Spleen (tissue), 11 donors: ENCODE results near the gene SDC1. TPM values are rescaled to one million over a fixed set of nuclear protein-coding genes. Genes with fewer than 3 reads are reported as not detected.

ENCODE experiments used
- DNase-seq: peaks from one replicate; pipeline ENCODE4 v3.0.0-alpha.2; 2020
- H3K27ac ChIP-seq, 8 donors: fragments of 200-600 bp; sonication (generic) in 7 of 8; 1 replicate in 4 of 8; 2 replicates in 4 of 8; pipeline versions ENCODE4 v1.5.0 to v1.8.0; 2016 to 2021; ENCODE audit warnings: inconsistent platforms in 4 of 8, mild to moderate bottlenecking in 4 of 8, moderate library complexity in 1 of 8
- H3K27me3 ChIP-seq, 7 donors: fragments of 200-600 bp; sonication (generic) in 6 of 7; replicated peaks in 1 of 7; 1 replicate in 4 of 7; 2 replicates in 3 of 7; pipeline versions ENCODE4 v1.5.0 to v1.8.0; 2016 to 2021; ENCODE audit warnings: inconsistent platforms in 3 of 7, mild to moderate bottlenecking in 1 of 7
- H3K36me3 ChIP-seq, 6 donors: fragments of 200-600 bp; sonication (generic) in 5 of 6; 1 replicate in 4 of 6; 2 replicates in 2 of 6; pipeline versions ENCODE4 v1.5.0 to v1.8.0; 2016 to 2021; ENCODE audit warnings: inconsistent platforms in 2 of 6
- H3K4me1 ChIP-seq, 6 donors: fragments of 200-600 bp; sonication (generic) in 5 of 6; 1 replicate in 3 of 6; 2 replicates in 3 of 6; pipeline versions ENCODE4 v1.5.0 to v1.8.0; 2016 to 2021; ENCODE audit warnings: inconsistent platforms in 3 of 6
- H3K4me3 ChIP-seq, 8 donors: fragments of 200-600 bp; sonication (generic) in 7 of 8; 1 replicate in 4 of 8; 2 replicates in 4 of 8; pipeline versions ENCODE4 v1.5.0 to v1.8.0; 2016 to 2021; ENCODE audit warnings: inconsistent platforms in 4 of 8, mild to moderate bottlenecking in 4 of 8, moderate library complexity in 2 of 8
- H3K9me3 ChIP-seq, 8 donors: fragments of 200-600 bp; sonication (generic) in 7 of 8; 1 replicate in 4 of 8; 2 replicates in 4 of 8; pipeline versions ENCODE4 v1.5.0 to v1.8.0; 2016 to 2021; ENCODE audit warnings: inconsistent platforms in 4 of 8
- POLR2A ChIP-seq, 3 donors: fragments of 450-650 bp; IDR thresholded peaks; one replicate each; pipeline ENCODE4 v1.5.1; 2017; ENCODE audit warnings: antibody characterized with exemption in 3 of 3, mild to moderate bottlenecking in 1 of 3
- POLR2AphosphoS5 ChIP-seq, 3 donors: sonication (generic); formaldehyde crosslinking; IDR thresholded peaks; one replicate each; pipeline ENCODE4 v1.5.1; 2017; ENCODE audit warnings: antibody characterized with exemption in 3 of 3
- WGBS, 5 donors: extraction: QIAGEN DNeasy Blood & Tissue Kit in 3 of 5; methylation state at CpG; one replicate each; pipeline versions ENCODE4 v1.1.5 to v1.1.7; 2013 to 2018; 5-methylcytosine and 5-hydroxymethylcytosine counted together
- intact Hi-C: fragments of 100-400 bp; cut with DNase I; formaldehyde crosslinking; loops from one replicate; pipeline ENCODE4 v1.15.0; 2023; ENCODE audit warnings: low total_unique reads
- polyA plus RNA-seq, 3 donors: library from polyadenylated mRNA; stranded (reverse); fragments of 200-250 nt; gene quantifications; one replicate each; pipeline ENCODE4 v1.2.1, GENCODE V29; 2013
- total RNA-seq, 7 donors: library from RNA; depleted of rRNA in 3 of 7; stranded (reverse); fragments of >200 nt in 3 of 7; fragmentation: NEBNext Ultra II Directional in 4 of 7; extraction: Animal tissue kit (Norgen Biotek cat#: 25700) in 4 of 7; gene quantifications; one replicate each; pipeline versions ENCODE4 v1.1.0 to v1.2.1, GENCODE V29; 2016 to 2021
- TF ChIP-seq, protein P1 (sequence below), 11 experiments: fragments of 200-600 bp in 7 of 11; fragments of 450-650 bp in 4 of 11; sonication (generic) in 4 of 11; IDR thresholded peaks in 8 of 11; conservative IDR thresholded peaks in 3 of 11; 1 replicate in 7 of 11; 2 replicates in 4 of 11; pipeline versions ENCODE4 v1.4.0 to v1.8.0; 2016 to 2021; ENCODE audit warnings: antibody characterized with exemption in 11 of 11, inconsistent platforms in 4 of 11, mild to moderate bottlenecking in 1 of 11
- donor health status: healthy with polysubstance abuse.
- donor health status: DM: no; HTN: no; CAD: no; lungs with moderate emphysema.
- donor health status: DM: no; HTN: no; CAD: no.
- donor health status: Bipolar disorder and iron deficiency.
- donor health status: healthy.
- donor health status: DM: no; HTN: no; CAD: no.
- donor health status: DM: yes; HTN: yes; CAD: no.

SDC1 gene
- total and polyA plus RNA-seq, 10 donors: 0.54 to 43.8 (median 15.3) TPM

DNA sequence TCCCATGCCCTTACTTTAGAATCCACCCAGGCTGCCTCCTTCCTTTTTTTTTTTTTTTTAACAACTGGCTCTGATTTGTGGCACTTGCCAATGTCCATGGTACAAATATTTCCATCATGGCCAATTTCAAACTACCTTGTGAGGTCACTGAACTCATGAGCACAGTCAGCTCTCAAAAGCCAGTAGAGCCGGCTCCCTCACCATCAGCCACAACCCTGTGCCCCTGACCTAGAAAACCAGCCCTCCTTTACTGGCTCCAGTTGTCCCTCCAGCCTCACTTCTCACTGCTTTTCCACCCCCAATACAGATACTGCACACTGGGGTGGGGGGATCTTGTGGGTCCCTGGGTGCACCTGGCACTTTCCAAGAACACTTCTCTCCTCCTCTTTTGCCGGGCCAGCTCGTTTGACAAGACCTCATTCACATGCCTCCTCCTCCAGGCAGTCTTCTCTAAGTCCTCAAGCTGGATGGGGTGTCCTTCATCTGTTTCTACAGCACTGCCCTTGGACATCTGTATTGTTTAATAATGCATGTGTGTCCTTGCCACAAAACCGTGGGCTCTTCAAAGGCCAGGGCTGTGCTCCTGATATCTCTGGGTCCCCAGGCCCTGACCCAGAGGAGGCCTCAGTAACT lies 35.5 kb downstream of the SDC1 start:
- H3K9me3 ChIP-seq: no peaks in the 10 kb centered on the region
- no peak for DNase-seq
- H3K27me3 ChIP-seq: no peaks in the 10 kb centered on the region
- no peak overlapping the region for H3K4me3 ChIP-seq
- intact Hi-C loops: no loop called here
- H3K27ac ChIP-seq: no peak overlapping the region
- TF ChIP-seq, protein P1, sequence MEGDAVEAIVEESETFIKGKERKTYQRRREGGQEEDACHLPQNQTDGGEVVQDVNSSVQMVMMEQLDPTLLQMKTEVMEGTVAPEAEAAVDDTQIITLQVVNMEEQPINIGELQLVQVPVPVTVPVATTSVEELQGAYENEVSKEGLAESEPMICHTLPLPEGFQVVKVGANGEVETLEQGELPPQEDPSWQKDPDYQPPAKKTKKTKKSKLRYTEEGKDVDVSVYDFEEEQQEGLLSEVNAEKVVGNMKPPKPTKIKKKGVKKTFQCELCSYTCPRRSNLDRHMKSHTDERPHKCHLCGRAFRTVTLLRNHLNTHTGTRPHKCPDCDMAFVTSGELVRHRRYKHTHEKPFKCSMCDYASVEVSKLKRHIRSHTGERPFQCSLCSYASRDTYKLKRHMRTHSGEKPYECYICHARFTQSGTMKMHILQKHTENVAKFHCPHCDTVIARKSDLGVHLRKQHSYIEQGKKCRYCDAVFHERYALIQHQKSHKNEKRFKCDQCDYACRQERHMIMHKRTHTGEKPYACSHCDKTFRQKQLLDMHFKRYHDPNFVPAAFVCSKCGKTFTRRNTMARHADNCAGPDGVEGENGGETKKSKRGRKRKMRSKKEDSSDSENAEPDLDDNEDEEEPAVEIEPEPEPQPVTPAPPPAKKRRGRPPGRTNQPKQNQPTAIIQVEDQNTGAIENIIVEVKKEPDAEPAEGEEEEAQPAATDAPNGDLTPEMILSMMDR (IDR thresholded peaks at IDR 0.05 in 8 of 11, conservative IDR thresholded peaks at IDR 0.05 in 3 of 11): no peak
- no peak for TF ChIP-seq POLR2A (IDR thresholded peaks at IDR 0.05)
- no peak for TF ChIP-seq POLR2AphosphoS5 (IDR thresholded peaks at IDR 0.05)
- no peaks in the 10 kb centered on the region for H3K36me3 ChIP-seq
- H3K4me1 ChIP-seq: peaks cover 0 to 16% (median 6%) of the 10 kb centered on the region in 6 donors
- WGBS, 5 donors: 74 to 92% (median 78%) methylated on average over 4 of the region's 4 CpGs

DNA sequence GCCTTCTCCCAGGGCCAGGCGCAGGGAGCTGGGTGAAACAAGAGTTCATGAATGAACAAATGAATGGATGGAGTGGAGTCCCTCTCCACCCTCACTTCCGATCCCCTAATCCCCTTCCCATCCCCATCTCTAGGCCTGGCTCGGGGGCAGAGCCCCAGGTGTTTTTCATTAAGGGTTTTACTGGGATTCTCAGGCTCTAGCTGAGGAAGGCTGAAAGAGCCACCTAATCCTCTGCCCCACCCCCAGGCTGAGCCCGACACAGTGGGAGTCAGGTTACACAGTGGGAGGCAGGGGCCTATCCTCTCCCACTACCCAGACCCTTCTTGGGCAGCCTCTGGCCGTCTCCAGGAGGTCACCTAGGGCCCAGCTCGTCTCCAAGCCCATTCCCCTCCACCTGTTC lies 36.1 kb downstream of the SDC1 start:
- DNase-seq: no peak
- H3K4me3 ChIP-seq: no peak overlapping the region
- WGBS, 5 donors: 69 to 87% (median 82%) methylated on average over 6 of the region's 6 CpGs
- no peak overlapping the region for H3K27ac ChIP-seq
- intact Hi-C loops: no loop called here
- H3K36me3 ChIP-seq: no peaks in the 10 kb centered on the region
- H3K4me1 ChIP-seq: peaks cover 0 to 16% (median 6%) of the 10 kb centered on the region in 6 donors
- H3K9me3 ChIP-seq: no peaks in the 10 kb centered on the region
- TF ChIP-seq POLR2A (IDR thresholded peaks at IDR 0.05) (no peak), POLR2AphosphoS5 (IDR thresholded peaks at IDR 0.05) (no peak)
- TF ChIP-seq, protein P1 (IDR thresholded peaks at IDR 0.05 in 8 of 11, conservative IDR thresholded peaks at IDR 0.05 in 3 of 11): no peak
- H3K27me3 ChIP-seq: no peaks in the 10 kb centered on the region

DNA sequence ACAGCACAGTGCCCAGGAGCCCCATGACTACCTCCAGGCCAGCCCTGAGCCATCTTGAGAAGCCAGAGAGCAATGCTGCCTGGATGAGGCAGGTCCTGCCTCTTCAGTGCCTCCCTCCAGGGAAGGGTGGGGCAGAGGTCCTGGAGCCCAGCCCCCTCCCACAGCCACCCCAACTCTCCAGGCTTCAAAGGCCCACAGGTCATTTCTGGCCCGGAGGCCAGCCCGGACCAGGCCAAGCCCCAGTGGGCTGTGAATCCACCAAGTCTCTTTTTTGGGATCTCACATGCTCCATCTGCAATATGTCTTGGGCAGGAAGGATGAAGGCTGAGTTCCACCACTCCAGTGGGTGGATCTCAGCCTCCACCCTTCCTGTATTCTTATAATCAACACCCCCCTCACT lies 36.7 kb downstream of the SDC1 start:
- no peaks in the 10 kb centered on the region for H3K36me3 ChIP-seq
- DNase-seq: no peak
- H3K4me1 ChIP-seq: peaks cover 0 to 16% (median 6%) of the 10 kb centered on the region in 6 donors
- WGBS, 5 donors: 78 to 100% (median 92%) methylated on average over 2 of the region's 2 CpGs
- TF ChIP-seq POLR2AphosphoS5 (IDR thresholded peaks at IDR 0.05): no peak
- TF ChIP-seq, protein P1 (IDR thresholded peaks at IDR 0.05 in 8 of 11, conservative IDR thresholded peaks at IDR 0.05 in 3 of 11): no peak
- no peak for TF ChIP-seq POLR2A (IDR thresholded peaks at IDR 0.05)
- no peaks in the 10 kb centered on the region for H3K9me3 ChIP-seq
- H3K4me3 ChIP-seq: no peak overlapping the region
- no peak overlapping the region for H3K27ac ChIP-seq
- no peaks in the 10 kb centered on the region for H3K27me3 ChIP-seq
- intact Hi-C loops: no loop called here

DNA sequence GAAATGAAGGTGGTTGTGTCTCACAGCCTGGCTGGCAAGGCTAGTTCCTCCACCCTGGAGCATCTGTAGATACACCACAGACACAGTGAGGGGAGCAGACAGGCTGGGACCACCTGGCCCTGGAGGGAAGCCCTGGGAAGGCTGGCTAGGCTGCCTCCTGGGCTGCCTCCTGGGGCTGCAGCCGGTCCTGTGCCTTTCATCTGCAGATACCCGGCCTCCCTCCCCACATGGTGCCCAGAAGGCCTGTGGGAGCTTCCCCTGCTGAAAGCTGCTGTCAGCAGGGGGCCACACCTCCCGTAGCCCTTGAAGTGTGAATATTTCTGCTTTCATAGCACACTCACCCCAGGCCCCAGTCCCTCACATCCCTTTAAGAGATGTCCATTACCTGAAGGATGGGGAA lies 37.6 kb downstream of the SDC1 start:
- no peak overlapping the region for H3K27ac ChIP-seq
- H3K4me3 ChIP-seq: no peak overlapping the region
- H3K36me3 ChIP-seq: no peaks in the 10 kb centered on the region
- no peaks in the 10 kb centered on the region for H3K27me3 ChIP-seq
- peaks cover 0 to 16% (median 6%) of the 10 kb centered on the region in 6 donors for H3K4me1 ChIP-seq
- no peak for DNase-seq
- WGBS, 5 donors: 53 to 87% (median 77%) methylated on average over 1 to 3 of the region's 3 CpGs
- TF ChIP-seq, protein P1 (IDR thresholded peaks at IDR 0.05 in 8 of 11, conservative IDR thresholded peaks at IDR 0.05 in 3 of 11): no peak
- no peak for TF ChIP-seq POLR2AphosphoS5 (IDR thresholded peaks at IDR 0.05)
- TF ChIP-seq POLR2A (IDR thresholded peaks at IDR 0.05): no peak
- H3K9me3 ChIP-seq: no peaks in the 10 kb centered on the region
- intact Hi-C loops: no loop called here
